ENCODE results near the gene FAAH2.

The FAAH2 gene

GRCh38 chrX:57447856-57448255, 161.3 kb downstream of the FAAH2 start:
- Histone ChIP-seq H3K4me3 (ENCODE audit: low read depth in 1 of 2, low read length in 2 of 2) (no peak overlapping the region), H3K36me3 (ENCODE audit: control insufficient read depth in 1 of 2, insufficient read depth in 2 of 2, low read length in 2 of 2) (no peaks in the 10 kb centered on the region), H3K9me3 (ENCODE audit: control insufficient read depth in 1 of 2, low read length in 2 of 2) (no peaks in the 10 kb centered on the region), H3K4me1 (ENCODE audit: control insufficient read depth in 1 of 2, insufficient read depth in 2 of 2, low read length in 2 of 2) (no peaks in the 10 kb centered on the region), H3K27me3 (ENCODE audit: control insufficient read depth in 1 of 2, insufficient read depth in 2 of 2, low read length in 2 of 2) (no peaks in the 10 kb centered on the region), H3K27ac (ENCODE audit: low read depth, low read length) (no peak overlapping the region), H3K9ac (ENCODE audit: low read depth in 1 of 2, low read length in 2 of 2) (no peak overlapping the region)

DNA sequence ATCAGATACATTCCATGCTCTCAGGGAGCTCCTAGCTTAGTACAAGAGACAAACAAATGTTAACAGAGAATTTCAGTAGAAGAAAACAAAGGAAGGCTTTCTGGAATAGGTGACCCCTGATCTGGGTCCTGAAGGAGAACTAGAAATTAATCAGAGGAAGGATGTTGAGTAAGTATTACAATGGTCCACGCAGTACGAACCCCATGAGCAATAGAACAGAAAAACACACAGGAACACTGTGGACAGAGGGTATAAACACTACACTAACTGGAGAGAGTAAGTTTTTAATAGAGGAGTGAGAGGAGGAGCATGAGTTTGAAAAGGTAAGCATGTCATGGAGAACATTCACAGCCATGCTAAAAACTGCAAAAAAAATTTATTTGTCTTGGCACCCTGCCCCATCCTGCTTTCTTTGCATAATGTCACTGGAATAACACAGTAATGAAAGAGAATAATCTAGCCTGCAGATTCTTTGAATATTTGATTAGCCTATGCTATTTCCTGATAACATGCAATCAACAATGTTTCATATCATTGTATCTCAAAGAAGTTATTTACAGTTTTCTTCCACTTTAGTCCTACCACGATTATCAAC, 165.0 kb downstream of the FAAH2 start:
- Histone ChIP-seq H3K27me3 (ENCODE audit: control insufficient read depth in 1 of 2, insufficient read depth in 2 of 2, low read length in 2 of 2) (no peaks in the 10 kb centered on the region), H3K4me1 (ENCODE audit: control insufficient read depth in 1 of 2, insufficient read depth in 2 of 2, low read length in 2 of 2) (no peaks in the 10 kb centered on the region), H3K9ac (ENCODE audit: low read depth in 1 of 2, low read length in 2 of 2) (no peak overlapping the region), H3K27ac (ENCODE audit: low read depth, low read length) (no peak overlapping the region), H3K4me3 (ENCODE audit: low read depth in 1 of 2, low read length in 2 of 2) (no peak overlapping the region), H3K9me3 (ENCODE audit: control insufficient read depth in 1 of 2, low read length in 2 of 2) (no peaks in the 10 kb centered on the region), H3K36me3 (ENCODE audit: control insufficient read depth in 1 of 2, insufficient read depth in 2 of 2, low read length in 2 of 2) (no peaks in the 10 kb centered on the region)

DNA sequence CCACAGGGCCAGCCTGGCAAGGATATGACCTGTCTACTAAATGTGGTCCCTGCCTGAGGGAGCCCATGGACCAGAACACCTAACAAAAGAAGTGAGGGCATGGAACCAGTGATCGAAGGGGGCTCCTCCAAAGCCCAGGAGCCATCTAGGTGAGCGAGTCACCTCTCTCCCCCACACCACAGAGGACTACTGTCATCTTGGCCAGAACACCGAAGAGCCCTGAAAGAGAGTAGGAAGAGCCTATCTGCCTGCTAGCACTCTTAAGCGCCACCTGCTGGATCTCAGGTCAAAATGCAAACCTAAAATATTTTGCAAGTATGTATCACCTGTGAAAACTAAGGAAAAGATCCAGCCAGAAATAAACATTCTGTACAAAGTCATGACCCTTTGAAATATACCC, 167.4 kb downstream of the FAAH2 start:
- no peaks in the 10 kb centered on the region for H3K4me1 ChIP-seq (ENCODE audit: control insufficient read depth in 1 of 2, insufficient read depth in 2 of 2, low read length in 2 of 2)
- H3K9ac ChIP-seq (ENCODE audit: low read depth in 1 of 2, low read length in 2 of 2), result no peak overlapping the region
- no peak overlapping the region for H3K27ac ChIP-seq (ENCODE audit: low read depth, low read length)

GRCh38 chrX:57481514-57481913, 195.0 kb downstream of the FAAH2 start:
- H3K9ac ChIP-seq (ENCODE audit: low read depth in 1 of 2, low read length in 2 of 2), result no peak overlapping the region
- H3K4me3 ChIP-seq (ENCODE audit: low read depth in 1 of 2, low read length in 2 of 2), result no peak overlapping the region
- H3K36me3 ChIP-seq (ENCODE audit: control insufficient read depth in 1 of 2, insufficient read depth in 2 of 2, low read length in 2 of 2), result no peaks in the 10 kb centered on the region
- no peaks in the 10 kb centered on the region for H3K9me3 ChIP-seq (ENCODE audit: control insufficient read depth in 1 of 2, low read length in 2 of 2)
- no peak overlapping the region for H3K27ac ChIP-seq (ENCODE audit: low read depth, low read length)
- H3K27me3 ChIP-seq (ENCODE audit: control insufficient read depth in 1 of 2, insufficient read depth in 2 of 2, low read length in 2 of 2), result no peaks in the 10 kb centered on the region
- H3K4me1 ChIP-seq (ENCODE audit: control insufficient read depth in 1 of 2, insufficient read depth in 2 of 2, low read length in 2 of 2), result no peaks in the 10 kb centered on the region

More for the DNA sequence above, 167.4 kb downstream of the FAAH2 start:
- no peaks in the 10 kb centered on the region for H3K9me3 ChIP-seq (ENCODE audit: control insufficient read depth in 1 of 2, low read length in 2 of 2)
- no peak overlapping the region for H3K4me3 ChIP-seq (ENCODE audit: low read depth in 1 of 2, low read length in 2 of 2)
- no peaks in the 10 kb centered on the region for H3K36me3 ChIP-seq (ENCODE audit: control insufficient read depth in 1 of 2, insufficient read depth in 2 of 2, low read length in 2 of 2)
- H3K27me3 ChIP-seq (ENCODE audit: control insufficient read depth in 1 of 2, insufficient read depth in 2 of 2, low read length in 2 of 2), result no peaks in the 10 kb centered on the region

DNA sequence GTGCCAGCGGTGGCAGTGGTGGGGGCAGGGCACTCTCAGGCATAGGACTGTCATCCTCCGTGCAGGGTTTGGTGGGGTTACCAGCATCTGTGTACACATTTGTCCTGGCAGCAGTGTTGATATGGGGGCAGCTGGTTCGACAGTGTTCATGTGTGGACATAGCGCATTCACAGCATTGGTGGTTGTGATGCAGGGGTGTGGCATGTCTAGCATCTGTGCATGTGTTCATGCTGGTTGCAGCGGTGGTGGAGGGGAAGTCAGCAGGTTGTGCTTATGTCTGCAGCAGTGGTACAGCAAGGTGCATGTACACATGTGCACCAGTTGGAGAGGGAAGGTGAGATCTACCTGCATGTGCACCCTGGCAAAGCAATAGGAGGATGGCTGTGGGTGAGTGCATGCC, 230.0 kb downstream of the FAAH2 start:
- Histone ChIP-seq H3K4me3 (ENCODE audit: low read depth in 1 of 2, low read length in 2 of 2) (no peak overlapping the region), H3K9ac (ENCODE audit: low read depth in 1 of 2, low read length in 2 of 2) (no peak overlapping the region), H3K27ac (ENCODE audit: low read depth, low read length) (no peak overlapping the region), H3K4me1 (ENCODE audit: control insufficient read depth in 1 of 2, insufficient read depth in 2 of 2, low read length in 2 of 2) (no peaks in the 10 kb centered on the region), H3K9me3 (ENCODE audit: control insufficient read depth in 1 of 2, low read length in 2 of 2) (no peaks in the 10 kb centered on the region), H3K36me3 (ENCODE audit: control insufficient read depth in 1 of 2, insufficient read depth in 2 of 2, low read length in 2 of 2) (no peaks in the 10 kb centered on the region), H3K27me3 (ENCODE audit: control insufficient read depth in 1 of 2, insufficient read depth in 2 of 2, low read length in 2 of 2) (no peaks in the 10 kb centered on the region)

- Histone ChIP-seq H3K27ac (ENCODE audit: low read depth, low read length) (no peak overlapping the region), H3K9me3 (ENCODE audit: control insufficient read depth in 1 of 2, low read length in 2 of 2) (no peaks in the 10 kb centered on the region), H3K4me3 (ENCODE audit: low read depth in 1 of 2, low read length in 2 of 2) (no peak overlapping the region), H3K9ac (ENCODE audit: low read depth in 1 of 2, low read length in 2 of 2) (no peak overlapping the region), H3K27me3 (ENCODE audit: control insufficient read depth in 1 of 2, insufficient read depth in 2 of 2, low read length in 2 of 2) (no peaks in the 10 kb centered on the region), H3K4me1 (ENCODE audit: control insufficient read depth in 1 of 2, insufficient read depth in 2 of 2, low read length in 2 of 2) (no peaks in the 10 kb centered on the region), H3K36me3 (ENCODE audit: control insufficient read depth in 1 of 2, insufficient read depth in 2 of 2, low read length in 2 of 2) (no peaks in the 10 kb centered on the region)
Measured at GRCh38 chrX:57519578-57520118, 233.1 kb downstream of the FAAH2 start.

- no peak overlapping the region for H3K4me3 ChIP-seq (ENCODE audit: low read depth in 1 of 2, low read length in 2 of 2)
- H3K27me3 ChIP-seq (ENCODE audit: control insufficient read depth in 1 of 2, insufficient read depth in 2 of 2, low read length in 2 of 2), result no peaks in the 10 kb centered on the region
- no peaks in the 10 kb centered on the region for H3K36me3 ChIP-seq (ENCODE audit: control insufficient read depth in 1 of 2, insufficient read depth in 2 of 2, low read length in 2 of 2)
- H3K9me3 ChIP-seq (ENCODE audit: control insufficient read depth in 1 of 2, low read length in 2 of 2), result no peaks in the 10 kb centered on the region
- no peak overlapping the region for H3K27ac ChIP-seq (ENCODE audit: low read depth, low read length)
- H3K4me1 ChIP-seq (ENCODE audit: control insufficient read depth in 1 of 2, insufficient read depth in 2 of 2, low read length in 2 of 2), result no peaks in the 10 kb centered on the region
- no peak overlapping the region for H3K9ac ChIP-seq (ENCODE audit: low read depth in 1 of 2, low read length in 2 of 2)
Measured at GRCh38 chrX:57528670-57529255, 242.3 kb downstream of the FAAH2 start.
